ENCODE data around the gene ASPA. TPM values are rescaled to one million over a fixed set of nuclear protein-coding genes. Genes with fewer than 3 reads are reported as not detected.

Gene ASPA
- polyA plus RNA-seq, 4 donors = 1.9 to 8.1 (median 3.8) TPM

- Histone ChIP-seq H3K9me3 (ENCODE audit: control insufficient read depth in 2 of 2, insufficient read depth in 1 of 2, low read depth in 1 of 2, low read length in 1 of 2) (no peaks in the 10 kb centered on the region), H3K36me3 (ENCODE audit: control insufficient read depth in 3 of 3, insufficient read depth in 2 of 3, low read depth in 1 of 3, low read length in 3 of 3) (peaks cover 0 to 44% (median 0%) of the 10 kb centered on the region in 3 donors), H3K4me1 (ENCODE audit: control insufficient read depth in 3 of 3, insufficient read depth in 2 of 3, low read depth in 1 of 3, low read length in 2 of 3) (peaks cover 0 to 31% (median 0%) of the 10 kb centered on the region in 3 donors), H3K27ac (ENCODE audit: low read depth in 1 of 3, low read length in 2 of 3) (no peak overlapping the region), H3K4me3 (ENCODE audit: low read depth in 1 of 3, low read length in 3 of 3) (no peak overlapping the region), H3K27me3 (ENCODE audit: control insufficient read depth in 3 of 3, insufficient read depth in 3 of 3, low read length in 3 of 3) (no peaks in the 10 kb centered on the region)
- DNase-seq (no peak), FAIRE-seq (no peak)
- 92 to 93% (median 92%) methylated on average over 5 of the region's 5 CpGs for WGBS, 3 donors
Observed at GRCh38 chr17:3527468-3527867, 51.7 kb downstream of the ASPA start.

- H3K9me3 ChIP-seq (ENCODE audit: control insufficient read depth in 2 of 2, insufficient read depth in 1 of 2, low read depth in 1 of 2, low read length in 1 of 2) = no peaks in the 10 kb centered on the region
- no peak for FAIRE-seq
Observed at GRCh38 chr17:3527896-3528295, 52.1 kb downstream of the ASPA start.

GRCh38 chr17:3528403-3528851 lies 52.6 kb downstream of the ASPA start:
- Histone ChIP-seq H3K9me3 (ENCODE audit: control insufficient read depth in 2 of 2, insufficient read depth in 1 of 2, low read depth in 1 of 2, low read length in 1 of 2) (no peaks in the 10 kb centered on the region), H3K27me3 (ENCODE audit: control insufficient read depth in 3 of 3, insufficient read depth in 3 of 3, low read length in 3 of 3) (no peaks in the 10 kb centered on the region), H3K36me3 (ENCODE audit: control insufficient read depth in 3 of 3, insufficient read depth in 2 of 3, low read depth in 1 of 3, low read length in 3 of 3) (peaks cover 0 to 47% (median 0%) of the 10 kb centered on the region in 3 donors), H3K4me3 (ENCODE audit: low read depth in 1 of 3, low read length in 3 of 3) (no peak overlapping the region), H3K4me1 (ENCODE audit: control insufficient read depth in 3 of 3, insufficient read depth in 2 of 3, low read depth in 1 of 3, low read length in 2 of 3) (peaks cover 0 to 31% (median 0%) of the 10 kb centered on the region in 3 donors), H3K27ac (ENCODE audit: low read depth in 1 of 3, low read length in 2 of 3) (peak overlapping the region in 1 of 3 donors; percentile 93)
- 76 to 83% (median 81%) methylated on average over 14 of the region's 14 CpGs for WGBS, 3 donors
- DNase-seq (no peak), FAIRE-seq (no peak)

More at GRCh38 chr17:3527896-3528295, 52.1 kb downstream of the ASPA start:
- Histone ChIP-seq H3K27me3 (ENCODE audit: control insufficient read depth in 3 of 3, insufficient read depth in 3 of 3, low read length in 3 of 3) (no peaks in the 10 kb centered on the region), H3K4me1 (ENCODE audit: control insufficient read depth in 3 of 3, insufficient read depth in 2 of 3, low read depth in 1 of 3, low read length in 2 of 3) (peaks cover 0 to 31% (median 0%) of the 10 kb centered on the region in 3 donors), H3K27ac (ENCODE audit: low read depth in 1 of 3, low read length in 2 of 3) (no peak overlapping the region), H3K36me3 (ENCODE audit: control insufficient read depth in 3 of 3, insufficient read depth in 2 of 3, low read depth in 1 of 3, low read length in 3 of 3) (peaks cover 0 to 47% (median 0%) of the 10 kb centered on the region in 3 donors), H3K4me3 (ENCODE audit: low read depth in 1 of 3, low read length in 3 of 3) (no peak overlapping the region)
- DNase-seq = no peak
- WGBS, 3 donors = 93 to 96% (median 94%) methylated on average over 8 of the region's 8 CpGs

GRCh38 chr17:3528880-3529511 lies 53.2 kb downstream of the ASPA start:
- H3K4me1 ChIP-seq (ENCODE audit: control insufficient read depth in 3 of 3, insufficient read depth in 2 of 3, low read depth in 1 of 3, low read length in 2 of 3) = peaks cover 0 to 31% (median 0%) of the 10 kb centered on the region in 3 donors
- WGBS, 3 donors = 25 to 50% (median 43%) methylated on average over 11 of the region's 11 CpGs
- FAIRE-seq = no peak
- no peak overlapping the region for H3K4me3 ChIP-seq (ENCODE audit: low read depth in 1 of 3, low read length in 3 of 3)
- no peaks in the 10 kb centered on the region for H3K27me3 ChIP-seq (ENCODE audit: control insufficient read depth in 3 of 3, insufficient read depth in 3 of 3, low read length in 3 of 3)
- peaks cover 0 to 46% (median 0%) of the 10 kb centered on the region in 3 donors for H3K36me3 ChIP-seq (ENCODE audit: control insufficient read depth in 3 of 3, insufficient read depth in 2 of 3, low read depth in 1 of 3, low read length in 3 of 3)
- H3K27ac ChIP-seq (ENCODE audit: low read depth in 1 of 3, low read length in 2 of 3) = peak overlapping the region in 1 of 3 donors; percentile 93
- no peaks in the 10 kb centered on the region for H3K9me3 ChIP-seq (ENCODE audit: control insufficient read depth in 2 of 2, insufficient read depth in 1 of 2, low read depth in 1 of 2, low read length in 1 of 2)
- peak; percentile 36 to 79 for DNase-seq

- H3K27ac ChIP-seq (ENCODE audit: low read depth in 1 of 3, low read length in 2 of 3) = peak overlapping the region in 2 of 3 donors; percentile 49 to 93
- peaks cover 0 to 43% (median 0%) of the 10 kb centered on the region in 3 donors for H3K36me3 ChIP-seq (ENCODE audit: control insufficient read depth in 3 of 3, insufficient read depth in 2 of 3, low read depth in 1 of 3, low read length in 3 of 3)
- DNase-seq = peak; percentile 82 to 91
- H3K9me3 ChIP-seq (ENCODE audit: control insufficient read depth in 2 of 2, insufficient read depth in 1 of 2, low read depth in 1 of 2, low read length in 1 of 2) = no peaks in the 10 kb centered on the region
- H3K4me3 ChIP-seq (ENCODE audit: low read depth in 1 of 3, low read length in 3 of 3) = no peak overlapping the region
- WGBS, 3 donors = 17 to 37% (median 32%) methylated on average over 30 to 32 of the region's 32 CpGs
- no peak for FAIRE-seq
- peaks cover 0 to 31% (median 0%) of the 10 kb centered on the region in 3 donors for H3K4me1 ChIP-seq (ENCODE audit: control insufficient read depth in 3 of 3, insufficient read depth in 2 of 3, low read depth in 1 of 3, low read length in 2 of 3)
- no peaks in the 10 kb centered on the region for H3K27me3 ChIP-seq (ENCODE audit: control insufficient read depth in 3 of 3, insufficient read depth in 3 of 3, low read length in 3 of 3)
Observed at GRCh38 chr17:3529817-3530741, 54.3 kb downstream of the ASPA start.

GRCh38 chr17:3531266-3532101 lies 55.7 kb downstream of the ASPA start:
- WGBS, 3 donors = 80 to 84% (median 84%) methylated on average over 19 to 21 of the region's 21 CpGs
- peak overlapping the region in 2 of 3 donors; percentile 17 to 93 for H3K27ac ChIP-seq (ENCODE audit: low read depth in 1 of 3, low read length in 2 of 3)
- H3K9me3 ChIP-seq (ENCODE audit: control insufficient read depth in 2 of 2, insufficient read depth in 1 of 2, low read depth in 1 of 2, low read length in 1 of 2) = no peaks in the 10 kb centered on the region
- no peak for DNase-seq
- peaks cover 0 to 42% (median 0%) of the 10 kb centered on the region in 3 donors for H3K36me3 ChIP-seq (ENCODE audit: control insufficient read depth in 3 of 3, insufficient read depth in 2 of 3, low read depth in 1 of 3, low read length in 3 of 3)
- peaks cover 0 to 35% (median 0%) of the 10 kb centered on the region in 3 donors for H3K4me1 ChIP-seq (ENCODE audit: control insufficient read depth in 3 of 3, insufficient read depth in 2 of 3, low read depth in 1 of 3, low read length in 2 of 3)
- H3K27me3 ChIP-seq (ENCODE audit: control insufficient read depth in 3 of 3, insufficient read depth in 3 of 3, low read length in 3 of 3) = no peaks in the 10 kb centered on the region
- no peak for FAIRE-seq
- no peak overlapping the region for H3K4me3 ChIP-seq (ENCODE audit: low read depth in 1 of 3, low read length in 3 of 3)

- H3K27ac ChIP-seq (ENCODE audit: low read depth in 1 of 3, low read length in 2 of 3) = no peak overlapping the region
- peaks cover 0 to 36% (median 0%) of the 10 kb centered on the region in 3 donors for H3K36me3 ChIP-seq (ENCODE audit: control insufficient read depth in 3 of 3, insufficient read depth in 2 of 3, low read depth in 1 of 3, low read length in 3 of 3)
- H3K9me3 ChIP-seq (ENCODE audit: control insufficient read depth in 2 of 2, insufficient read depth in 1 of 2, low read depth in 1 of 2, low read length in 1 of 2) = no peaks in the 10 kb centered on the region
- H3K4me1 ChIP-seq (ENCODE audit: control insufficient read depth in 3 of 3, insufficient read depth in 2 of 3, low read depth in 1 of 3, low read length in 2 of 3) = peaks cover 0 to 35% (median 0%) of the 10 kb centered on the region in 3 donors
- DNase-seq (no peak), FAIRE-seq (no peak)
- H3K4me3 ChIP-seq (ENCODE audit: low read depth in 1 of 3, low read length in 3 of 3) = no peak overlapping the region
- H3K27me3 ChIP-seq (ENCODE audit: control insufficient read depth in 3 of 3, insufficient read depth in 3 of 3, low read length in 3 of 3) = no peaks in the 10 kb centered on the region
- 90 to 91% (median 91%) methylated on average over 35 to 36 of the region's 36 CpGs for WGBS, 3 donors
Observed at GRCh38 chr17:3532106-3532858, 56.5 kb downstream of the ASPA start.
